NCI-H82 treated with DMSO at 0.1 percent for 48 hours (cell line): Measurements from ENCODE around the gene OR2T8.

Experiments
- DNase-seq: peaks from one replicate; lab custom pipeline; 2025; ENCODE audit not compliant: unreplicated experiment; lab: John Stamatoyannopoulos, UW

Gene OR2T8

GRCh38 chr1:247953408-247953807 lies 33.4 kb downstream of the OR2T8 start:
- no peak for DNase-seq

GRCh38 chr1:247961791-247962190 lies 41.7 kb downstream of the OR2T8 start:
- DNase-seq, result no peak

GRCh38 chr1:247962911-247963588 lies 43.0 kb downstream of the OR2T8 start:
- no peak for DNase-seq

GRCh38 chr1:247964933-247965332 lies 44.9 kb downstream of the OR2T8 start, which contains the start of gene OR2AK2:
OR2AK2 (plus strand) TSS chr1:247965233; CDS start chr1:247965377, 144 bp downstream.
- no peak for DNase-seq

GRCh38 chr1:247966532-247967204 lies 46.6 kb downstream of the OR2T8 start:
- DNase-seq, result no peak
